ENCODE data around the gene NEDD9. TPM values are rescaled to one million over a fixed set of nuclear protein-coding genes. Genes with fewer than 3 reads are reported as not detected.

Gene NEDD9
- total and polyA plus RNA-seq, 10 of the 15 experiments (the other 5 are each of a cell fraction or from before 2014, with no cell fraction given) = 4.9 to 92.6 (median 14.6) TPM

GRCh38 chr6:11277275-11278206, 45.1 kb upstream of the NEDD9 start (continued):
- TF ChIP-seq ZNF592 (IDR thresholded peaks at IDR 0.05) (peak; percentile 3; the same call in 1 of the 2 replicates), CHD2 (IDR thresholded peaks at IDR 0.05; ENCODE audit: borderline replicate concordance, low read depth, low read length) (peak; percentile 51; the same call in 1 of the 2 replicates), JUNB (IDR thresholded peaks at IDR 0.05) (peak; percentile 82)

GRCh38 chr6:11276911-11277274, 44.4 kb upstream of the NEDD9 start:
- H3K4me2 ChIP-seq (ENCODE audit: control insufficient read depth, insufficient read depth) = peak overlapping the region; percentile 64; the same call in 1 of the 2 replicates
- in situ Hi-C loops (cut with MboI) = no loop called here
- POLR2A ChIA-PET = interaction anchor here (0.6 to 6.1 kb wide), 16 partner anchors 8 to 183 kb away, joined by 3 to 67 read pairs (median 14); partner anchors contain the start of gene NEDD9
- TF ChIP-seq IKZF2 (IDR thresholded peaks at IDR 0.05) (no peak), EP300 (IDR thresholded peaks at IDR 0.05; ENCODE audit: borderline replicate concordance in 1 of 2, control insufficient read depth in 1 of 2, low read depth in 2 of 2, low read length in 2 of 2) (no peak), ESRRA (IDR thresholded peaks at IDR 0.05; ENCODE audit: low read length) (no peak), REST (IDR thresholded peaks at IDR 0.05; ENCODE audit: low read depth, low read length) (no peak)

More at GRCh38 chr6:11276911-11277274, 44.4 kb upstream of the NEDD9 start:
- RAD21 ChIA-PET (ENCODE audit: unreplicated experiment) = interaction anchor here (0.7 to 6.3 kb wide), 28 partner anchors 14 to 219 kb away, joined by 3 to 108 read pairs (median 12); partner anchors contain the start of gene NEDD9
- no peaks in the 10 kb centered on the region for H3K9me3 ChIP-seq (replicated peaks; ENCODE audit: control insufficient read depth, insufficient read depth, low read length)
- CTCF ChIA-PET = interaction anchor here (1.1 to 4.3 kb wide), 11 partner anchors 13 to 219 kb away, joined by 3 to 32 read pairs (median 7); no protein-coding TSS in a partner anchor
- H3K4me1 ChIP-seq (ENCODE audit: control insufficient read depth, insufficient read depth, low read length) = peaks cover 46% of the 10 kb centered on the region
- no TSS peak for BruUV-seq (replicated peaks)
- peaks cover 6 to 19% of the 10 kb centered on the region in 2 experiments for H3K36me3 ChIP-seq (ENCODE audit: control insufficient read depth in 2 of 2, insufficient read depth in 2 of 2, low read length in 1 of 2)
- SMC1A ChIA-PET (ENCODE audit: uncharacterized antibody, unreplicated experiment) = interaction anchor here (0.6 to 7.2 kb wide), 32 partner anchors 14 to 299 kb away, joined by 3 to 112 read pairs (median 8); partner anchors contain the start of gene NEDD9
- 59% methylated on average over 4 of the region's 4 CpGs for WGBS (ENCODE audit: insufficient coverage, insufficient replicate concordance, low lambda C conversion rate, missing lambda C conversion rate)
- ATAC-seq (no peak), FAIRE-seq (no peak), DNase-seq (ENCODE audit: low read depth, low spot score) (no peak)
- no peak overlapping the region for H3K4me3 ChIP-seq
- intact Hi-C loops (cut with micrococcal nuclease; ENCODE audit: unreplicated experiment) = loop anchor here (1.0 to 5.0 kb wide), 8 partner anchors 14 to 184 kb away; partner anchors contain the start of gene NEDD9
- H3K9ac ChIP-seq (ENCODE audit: control insufficient read depth, insufficient read depth, low read length) = peak overlapping the region; percentile 77; the same call in 1 of the 2 replicates
- no peak overlapping the region; the same call in 1 of the 2 replicates for H2AFZ ChIP-seq (ENCODE audit: control insufficient read depth, low read depth, low read length)
- peak overlapping the region; percentile 95 for H3K27ac ChIP-seq (ENCODE audit: control insufficient read depth, insufficient read depth)
- H3K79me2 ChIP-seq (ENCODE audit: control insufficient read depth, insufficient read depth, low read length) = no peaks in the 10 kb centered on the region; the same call in 1 of the 2 replicates
- H4K20me1 ChIP-seq (ENCODE audit: control insufficient read depth, insufficient read depth) = no peaks in the 10 kb centered on the region
- H3K27me3 ChIP-seq (replicated peaks in 1 of 2; ENCODE audit: control insufficient read depth in 2 of 2, insufficient read depth in 2 of 2, low read length in 1 of 2) = no peaks in the 10 kb centered on the region

All from GM12878 (cell line).